Superior temporal gyrus (tissue), 1 donor: ENCODE data around the gene FAM171A1.
"Not testable (repeated sequence)": the region's sequence is repeated elsewhere in the genome, so short reads cannot be mapped to it uniquely, and the experiment has no call there.

Source experiments
- DNase-seq: peaks from one replicate; pipeline ENCODE4 v3.0.0-alpha.2; 2016; ENCODE audit errors: extremely low spot score

The FAM171A1 gene

DNA sequence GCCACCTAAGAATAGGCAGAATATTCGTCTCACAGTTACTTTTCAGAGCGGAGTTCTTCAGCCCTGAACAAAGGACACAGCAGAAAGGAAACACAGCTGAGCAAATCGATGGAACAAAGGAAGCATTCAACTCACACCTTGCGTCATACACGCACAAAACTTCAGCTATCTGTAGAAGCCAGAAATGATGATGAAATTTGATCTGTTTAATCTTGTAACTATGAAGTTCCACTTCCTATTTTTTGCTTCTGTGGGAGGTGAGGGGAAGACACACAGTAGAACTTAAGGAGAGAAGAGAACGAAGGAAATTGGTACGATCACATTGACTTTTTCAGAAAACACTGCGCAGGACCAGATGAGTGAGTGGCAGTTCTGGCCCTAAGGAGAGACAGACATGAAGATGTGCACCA lies 26.2 kb downstream of the FAM171A1 start:
- DNase-seq: peak; percentile 90

DNA sequence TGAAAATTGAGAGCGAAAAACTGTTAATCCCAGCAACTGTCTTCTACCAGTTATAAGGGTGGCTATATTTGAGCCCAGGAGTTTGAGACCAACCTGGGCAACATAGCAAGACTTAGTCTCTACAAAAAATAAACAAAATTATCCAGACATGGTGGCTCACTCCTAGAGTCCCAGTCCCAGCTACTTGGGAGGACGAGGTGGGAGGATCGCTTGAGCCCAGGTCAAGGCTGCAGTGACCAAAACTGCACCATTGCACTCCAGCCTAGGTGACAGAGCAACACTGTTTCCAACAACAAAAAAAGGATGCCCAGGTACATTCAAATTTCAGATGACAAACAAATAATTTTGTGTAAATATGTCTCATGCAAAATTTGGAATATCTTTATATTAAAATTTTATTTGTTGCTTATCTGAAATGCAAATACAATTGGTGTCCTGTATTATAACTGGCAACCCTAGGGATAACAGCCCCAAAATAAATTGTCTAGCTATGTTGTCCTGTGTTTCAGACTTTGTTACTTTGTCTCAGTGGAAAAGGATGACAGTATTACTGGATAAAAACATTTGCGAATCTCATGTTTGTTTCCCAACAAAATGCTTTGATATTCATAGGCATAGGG lies 26.7 kb downstream of the FAM171A1 start:
- DNase-seq: no peak

- DNase-seq: no peak
Measured at GRCh38 chr10:15342970-15343369, 28.1 kb downstream of the FAM171A1 start.

DNA sequence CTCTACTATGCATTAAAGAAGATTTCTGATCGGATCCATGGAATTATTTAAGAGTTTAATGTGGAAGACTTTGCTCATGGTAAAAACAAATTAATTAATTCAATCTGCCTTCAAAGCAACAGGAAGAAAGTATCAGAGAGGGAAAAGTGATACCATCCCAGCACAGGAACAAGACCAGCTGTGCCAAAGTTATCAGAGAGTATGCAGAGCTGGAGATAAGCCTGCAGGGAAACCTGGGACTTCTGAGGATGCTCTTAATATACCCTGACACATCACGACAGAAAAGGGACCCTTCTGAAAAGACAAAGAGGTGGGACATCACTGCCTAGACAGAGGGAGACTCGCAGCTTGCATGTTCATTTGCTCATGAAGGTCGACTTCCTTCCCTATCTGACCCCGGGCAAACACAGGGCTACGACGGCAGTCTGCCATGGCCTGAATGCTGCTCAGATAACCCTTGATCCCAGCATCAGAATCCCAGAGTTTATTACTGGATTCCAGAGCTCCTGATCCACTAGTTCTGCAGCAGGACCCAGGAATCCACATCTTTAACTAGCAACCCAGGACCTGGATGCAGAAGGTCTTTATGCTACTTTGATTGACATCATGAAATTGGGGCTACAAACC lies 29.5 kb downstream of the FAM171A1 start:
- no peak for DNase-seq

DNA sequence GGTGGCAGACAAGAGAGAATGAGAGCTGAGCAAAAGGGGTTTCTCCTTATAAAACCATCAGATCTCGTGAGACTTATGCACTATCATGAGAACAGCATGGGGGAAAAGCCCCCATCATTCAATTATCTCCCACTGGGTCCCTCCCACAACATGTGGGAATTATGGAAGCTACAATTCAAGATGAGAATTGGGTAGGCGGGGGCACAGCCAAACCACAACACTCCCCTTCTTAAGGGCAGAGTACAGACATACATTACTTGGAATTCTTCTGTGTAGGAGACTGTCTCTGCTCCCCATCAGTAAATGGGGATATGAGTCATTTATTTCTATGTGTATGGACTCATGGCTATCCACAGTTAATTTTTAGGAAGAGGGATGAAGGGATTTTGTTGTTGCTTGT lies 31.2 kb downstream of the FAM171A1 start:
- no peak for DNase-seq

GRCh38 chr10:15337441-15337923 lies 33.6 kb downstream of the FAM171A1 start:
- DNase-seq: not testable (repeated sequence)

DNA sequence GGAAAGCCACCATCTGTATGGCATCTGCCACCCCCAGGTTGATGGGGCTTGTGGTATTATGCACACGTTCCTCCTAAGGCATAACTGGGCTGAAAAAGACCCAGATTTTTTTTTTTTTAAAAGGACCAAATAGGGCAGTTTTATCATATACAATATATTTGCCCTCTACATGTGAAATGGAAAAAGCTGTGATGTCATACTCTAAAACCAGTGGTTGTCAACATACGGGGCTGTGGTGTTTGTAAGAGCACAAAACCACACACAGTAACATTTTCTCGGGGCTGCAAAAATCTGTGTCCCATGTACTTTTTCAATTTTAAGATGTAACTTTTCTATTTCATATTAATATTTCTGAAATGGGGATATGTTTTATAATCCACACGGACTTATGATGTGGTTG lies 34.9 kb downstream of the FAM171A1 start:
- DNase-seq: no peak

DNA sequence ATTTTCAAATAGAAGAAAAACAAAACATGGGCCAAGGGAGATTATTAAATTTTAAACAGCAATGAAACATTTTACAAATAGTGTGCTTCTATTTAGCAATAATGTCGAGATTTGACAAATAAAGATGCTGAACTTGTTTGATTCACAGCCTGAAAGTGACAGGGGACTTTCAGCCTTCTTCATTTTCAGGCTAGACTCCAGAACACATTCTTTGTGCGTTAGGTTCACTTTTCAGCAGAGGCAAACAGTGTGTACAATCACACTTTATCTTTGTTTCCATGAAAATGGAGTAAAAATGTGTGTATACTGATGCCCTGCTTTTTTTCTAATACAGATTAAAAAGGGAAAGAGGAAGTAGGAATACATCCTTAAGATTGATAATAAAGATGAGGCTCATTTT lies 35.6 kb downstream of the FAM171A1 start:
- DNase-seq: no peak

GRCh38 chr10:15334650-15335323 lies 36.3 kb downstream of the FAM171A1 start:
- DNase-seq: no peak

- DNase-seq: no peak
Measured at GRCh38 chr10:15333909-15334649, 37.0 kb downstream of the FAM171A1 start.

GRCh38 chr10:15333181-15333580 lies 37.9 kb downstream of the FAM171A1 start:
- DNase-seq: not testable (repeated sequence)

- DNase-seq: no peak
Measured at GRCh38 chr10:15331461-15331860, 39.6 kb downstream of the FAM171A1 start.

DNA sequence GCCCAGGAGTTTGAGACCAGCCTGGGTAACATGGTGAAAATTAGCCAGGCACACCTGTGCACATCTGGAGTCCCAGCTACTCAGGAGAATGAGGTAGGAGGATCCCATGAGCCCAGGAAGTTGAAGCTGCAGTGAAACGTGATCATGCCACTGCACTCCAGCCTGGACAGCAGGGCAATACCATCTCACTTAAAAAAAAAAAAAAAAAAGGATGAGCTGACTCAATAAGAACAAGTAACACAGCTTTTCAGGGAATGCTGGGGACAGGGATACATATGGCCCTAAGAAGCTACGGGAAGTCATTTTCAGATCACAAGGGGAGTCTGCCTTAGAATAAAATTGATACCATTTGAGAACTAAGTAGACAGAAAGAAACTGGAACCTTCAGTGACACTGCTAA lies 41.7 kb downstream of the FAM171A1 start:
- no peak for DNase-seq

DNA sequence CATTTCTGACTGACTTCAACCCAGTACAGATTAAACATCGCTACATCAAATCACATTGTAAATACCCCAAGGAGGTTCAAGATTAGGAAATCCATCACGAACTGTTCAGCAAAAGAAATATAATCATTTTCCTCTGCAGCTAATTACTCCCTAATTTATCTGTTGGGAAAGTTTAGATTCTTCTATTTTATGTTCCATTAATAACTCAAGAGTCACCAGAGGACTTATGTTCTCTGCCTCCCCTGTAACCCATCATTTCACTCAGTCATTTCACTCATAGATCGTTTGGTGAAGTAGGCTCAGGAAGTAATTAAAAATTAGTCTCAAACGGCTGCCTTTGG lies 45.2 kb downstream of the FAM171A1 start:
- no peak for DNase-seq

DNA sequence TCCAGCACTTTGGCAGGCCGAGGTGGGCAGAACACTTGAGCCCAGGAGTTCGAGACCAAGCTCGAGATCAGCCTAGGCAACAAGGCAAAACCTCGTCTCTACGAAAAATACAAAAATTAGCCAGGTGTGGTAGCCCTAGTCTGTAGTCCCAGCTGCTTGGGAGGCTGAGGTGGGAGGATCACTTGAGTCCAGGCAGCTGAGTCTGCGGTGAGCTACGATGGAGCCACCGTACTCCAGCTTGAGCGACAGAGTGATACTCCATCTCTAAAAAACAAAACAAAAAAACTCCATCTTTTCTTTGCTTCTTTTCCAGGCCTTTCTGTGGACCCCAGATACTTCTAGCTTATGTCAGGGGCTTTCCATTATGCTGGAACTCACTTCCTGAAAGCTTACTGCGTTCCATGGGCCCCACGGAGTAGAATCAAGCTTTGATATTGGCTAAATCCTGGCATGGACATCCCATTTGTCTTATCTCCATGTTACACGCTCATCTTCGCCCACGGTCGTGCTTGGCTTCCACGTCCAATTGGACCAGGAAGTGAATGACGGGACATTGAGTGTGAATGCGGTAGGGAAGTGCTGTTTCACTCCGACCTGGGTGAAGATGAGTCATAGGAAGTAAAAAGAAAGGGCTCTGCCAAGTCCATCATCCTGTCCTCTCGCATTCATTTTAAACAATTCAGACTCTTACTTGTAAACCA lies 45.7 kb downstream of the FAM171A1 start:
- DNase-seq: no peak

DNA sequence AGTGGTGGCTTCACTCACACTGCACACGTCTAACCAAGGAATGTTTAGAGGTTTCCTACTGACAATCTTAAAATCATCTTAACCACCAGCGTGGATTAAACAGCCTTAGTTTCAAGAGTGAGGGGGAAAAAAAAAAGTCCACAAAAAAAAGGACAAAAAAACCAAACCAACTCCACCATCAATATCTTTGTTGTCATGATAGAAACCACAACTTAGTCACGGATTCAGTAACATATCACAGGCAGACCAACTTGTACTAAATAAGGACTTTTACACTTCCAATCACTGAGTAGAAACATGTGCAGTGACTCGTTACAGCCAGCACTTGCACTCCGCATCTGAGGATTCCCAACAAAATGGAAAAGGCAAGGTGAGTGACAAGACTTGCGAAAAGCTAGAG lies 46.5 kb downstream of the FAM171A1 start:
- DNase-seq: no peak

DNA sequence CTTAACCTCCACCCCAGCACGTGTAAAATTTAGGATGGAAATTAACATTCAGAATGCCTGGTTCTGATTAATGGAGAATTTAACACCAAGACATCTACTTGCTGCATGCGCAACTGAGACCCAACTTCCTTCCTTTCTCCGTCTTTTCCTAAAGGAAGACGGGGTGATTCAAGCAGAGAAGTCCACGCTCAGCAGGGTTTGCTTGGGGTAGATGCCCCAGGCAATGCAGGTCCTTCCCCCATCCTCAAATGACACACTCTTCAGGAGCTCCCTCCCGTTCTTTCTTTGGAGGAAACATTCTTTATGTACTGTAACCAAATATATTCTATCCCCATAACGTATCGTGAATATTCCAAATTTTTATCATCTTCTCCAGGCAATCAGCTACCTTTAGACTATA lies 47.0 kb downstream of the FAM171A1 start:
- no peak for DNase-seq

DNA sequence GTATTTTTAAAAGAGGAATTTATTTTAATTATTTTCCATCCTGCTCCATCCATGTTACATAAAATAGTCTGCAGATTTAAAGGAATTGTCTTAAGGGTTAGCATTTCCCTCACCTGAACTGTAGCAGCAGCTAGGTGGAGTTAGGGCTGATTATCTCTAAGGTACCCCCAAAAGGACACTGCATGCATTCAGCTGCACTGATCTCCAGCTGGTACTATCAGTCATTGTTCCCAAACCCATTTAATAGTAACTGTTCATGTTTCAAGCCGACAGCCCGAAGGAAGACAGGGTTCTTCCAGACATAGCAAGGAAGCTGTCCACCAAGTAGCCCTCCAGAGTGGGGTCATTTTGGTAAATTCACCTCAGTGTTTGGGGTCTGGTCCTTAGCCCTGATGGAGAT lies 48.7 kb downstream of the FAM171A1 start:
- DNase-seq: no peak

DNA sequence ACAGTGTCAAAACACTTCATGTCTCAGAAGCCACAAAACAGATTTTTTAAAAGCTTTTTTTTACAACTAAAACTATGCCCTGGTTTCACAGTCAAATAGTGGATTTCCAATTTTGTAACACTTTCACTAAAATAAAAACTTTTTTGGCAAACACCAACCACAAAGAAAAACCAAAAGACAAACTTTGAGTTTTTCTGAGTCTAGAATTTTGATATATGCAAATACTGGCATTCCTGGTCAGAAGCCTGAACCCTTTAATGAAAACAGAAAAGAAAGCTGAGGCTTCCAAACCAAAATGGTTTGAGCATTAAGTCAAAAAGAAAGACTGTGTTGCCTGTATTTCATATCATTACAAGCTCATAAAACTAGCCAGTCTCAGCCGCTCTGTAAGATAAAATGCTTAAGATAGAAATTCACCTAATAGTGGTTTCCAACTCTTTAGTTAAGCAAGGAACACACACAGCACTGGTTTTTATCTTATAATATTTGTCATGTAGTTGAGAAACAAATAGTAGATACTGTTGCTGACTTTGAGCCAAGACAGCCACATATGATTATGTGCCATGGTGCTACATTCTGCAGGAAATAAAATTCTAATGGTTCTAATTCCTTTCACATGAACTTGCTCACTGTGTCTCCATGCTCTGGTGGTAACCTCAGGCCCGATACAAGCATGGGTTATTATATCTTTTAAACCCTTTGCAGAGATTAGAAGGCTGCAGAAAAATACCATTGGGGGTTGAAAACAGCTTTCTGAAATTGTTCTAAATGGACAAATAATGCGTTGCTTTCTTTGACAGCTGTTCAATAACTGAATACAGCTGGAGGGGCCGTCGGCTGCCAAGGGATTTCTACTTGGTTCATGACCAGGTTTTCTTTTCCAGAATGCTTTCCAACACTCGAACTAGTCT lies 49.4 kb downstream of the FAM171A1 start:
- DNase-seq: no peak

DNA sequence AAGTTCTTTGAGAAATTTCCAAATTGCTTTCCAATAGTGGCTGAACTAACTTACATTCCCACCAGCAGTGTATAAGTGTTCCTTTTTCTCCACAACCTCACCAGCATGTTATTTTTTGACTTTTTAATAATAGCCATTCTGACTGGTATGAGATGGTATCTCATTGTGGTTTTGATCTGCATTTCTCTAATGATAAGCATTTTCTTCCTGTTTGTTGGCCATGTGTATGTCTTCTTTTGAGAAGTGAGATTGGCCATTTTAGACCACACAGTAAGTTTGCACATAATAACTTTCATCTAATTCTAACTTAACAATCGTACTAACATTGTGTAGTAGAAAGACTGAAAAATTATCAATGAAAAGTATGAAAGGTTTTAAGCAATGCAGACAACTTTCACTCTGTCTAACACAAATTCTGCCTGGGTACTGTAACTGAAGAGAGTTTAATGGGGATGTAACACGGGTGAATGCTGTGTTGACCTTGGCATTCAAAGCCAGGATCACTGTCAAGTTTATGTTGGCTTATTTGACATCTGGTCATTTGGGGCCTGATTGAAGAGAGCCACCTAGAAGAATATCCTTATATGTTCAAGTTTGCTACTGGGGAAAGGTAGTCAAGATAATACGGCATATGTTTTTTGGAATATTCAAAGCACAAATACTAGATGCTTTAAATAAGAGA lies 50.4 kb downstream of the FAM171A1 start:
- no peak for DNase-seq
